Ascending aorta (tissue), 2 donors: Measurements from ENCODE around the gene MYBL2. TPM values are rescaled to one million over a fixed set of nuclear protein-coding genes. Genes with fewer than 3 reads are reported as not detected.

Experiments
- DNase-seq, 2 donors: peaks; one replicate each; pipeline ENCODE4 v3.0.0-alpha.2; 2019; ENCODE audit warnings: low spot score in 2 of 2
- H3K27ac ChIP-seq, 2 donors: fragments of 200-600 bp; sonication (generic); one replicate each; pipeline ENCODE4 v1.5.1; 2016 to 2017; ENCODE audit warnings: mild to moderate bottlenecking in 1 of 2
- H3K27me3 ChIP-seq: fragments of 200-600 bp; sonication (generic); one replicate; pipeline ENCODE4 v1.5.1; 2017
- H3K36me3 ChIP-seq, 2 donors: fragments of 200-600 bp; sonication (generic); one replicate each; pipeline ENCODE4 v1.5.1; 2016
- H3K4me1 ChIP-seq, 2 donors: fragments of 200-600 bp; sonication (generic); one replicate each; pipeline ENCODE4 v1.5.1; 2016 to 2017; ENCODE audit warnings: mild to moderate bottlenecking in 1 of 2
- H3K4me3 ChIP-seq, 2 donors: fragments of 200-600 bp; sonication (generic); one replicate each; pipeline ENCODE4 v1.5.1; 2016 to 2017; ENCODE audit warnings: mild to moderate bottlenecking in 1 of 2
- H3K9me3 ChIP-seq, 2 donors: fragments of 200-600 bp; sonication (generic); one replicate each; pipeline ENCODE4 v1.5.1; 2016
- CTCF ChIP-seq, 3 experiments: fragments of 200-600 bp in 2 of 3; fragments of 450-650 bp in 1 of 3; sonication (generic) in 2 of 3; IDR thresholded peaks; one replicate each; pipeline ENCODE4 v1.5.1; 2016 to 2019; ENCODE audit warnings: antibody characterized with exemption in 3 of 3, mild to moderate bottlenecking in 1 of 3, moderate library complexity in 1 of 3
- intact Hi-C: fragments of 100-400 bp; cut with DNase I; formaldehyde crosslinking; loops from one replicate; pipeline ENCODE4 v1.15.1; 2023
- total RNA-seq: library from RNA; depleted of rRNA; stranded (reverse); fragments of >200 nt; gene quantifications from one replicate; pipeline ENCODE4 v1.1.0, GENCODE V29; 2016

Gene MYBL2
- total RNA-seq, 1 donor from 2014 or later: not detected

GRCh38 chr20:43739148-43739749, 72.3 kb downstream of the MYBL2 start:
- no peaks in the 10 kb centered on the region for H3K27me3 ChIP-seq
- DNase-seq: no peak
- H3K4me3 ChIP-seq: no peak overlapping the region
- H3K4me1 ChIP-seq: no peaks in the 10 kb centered on the region
- no peaks in the 10 kb centered on the region for H3K9me3 ChIP-seq
- H3K36me3 ChIP-seq: no peaks in the 10 kb centered on the region
- TF ChIP-seq CTCF (IDR thresholded peaks at IDR 0.05): no peak
- intact Hi-C loops: no loop called here
- H3K27ac ChIP-seq: no peak overlapping the region

GRCh38 chr20:43740642-43741041, 73.7 kb downstream of the MYBL2 start:
- H3K36me3 ChIP-seq: no peaks in the 10 kb centered on the region
- no peaks in the 10 kb centered on the region for H3K9me3 ChIP-seq
- H3K27me3 ChIP-seq: no peaks in the 10 kb centered on the region
- H3K4me1 ChIP-seq: no peaks in the 10 kb centered on the region
- intact Hi-C loops: no loop called here
- H3K27ac ChIP-seq: no peak overlapping the region
- no peak for TF ChIP-seq CTCF (IDR thresholded peaks at IDR 0.05)
- H3K4me3 ChIP-seq: no peak overlapping the region
- DNase-seq: no peak

DNA sequence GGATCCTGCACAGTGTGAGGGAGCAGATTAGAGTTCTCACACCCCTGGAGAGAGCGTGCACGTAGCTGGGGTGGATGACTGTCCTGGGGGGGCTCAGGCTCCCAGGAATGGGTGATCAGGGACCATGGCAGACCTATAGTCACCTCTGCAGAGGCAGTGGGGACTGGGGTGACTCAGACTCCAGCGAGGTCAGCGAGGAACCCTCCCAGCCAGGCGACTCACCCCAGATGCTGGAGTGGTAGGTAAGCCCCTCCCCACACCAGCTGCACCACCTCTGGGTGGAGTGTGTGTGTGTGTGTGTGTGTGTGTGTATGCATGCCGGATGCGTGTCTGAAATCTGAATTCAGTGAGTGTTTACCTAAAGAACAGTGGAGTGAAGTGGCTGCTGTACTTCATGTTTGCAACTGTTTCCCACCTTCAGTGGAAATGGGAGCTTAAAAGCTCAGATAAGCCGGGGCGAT, 77.3 kb downstream of the MYBL2 start:
- H3K4me1 ChIP-seq: no peaks in the 10 kb centered on the region
- TF ChIP-seq CTCF (IDR thresholded peaks at IDR 0.05): no peak
- no peaks in the 10 kb centered on the region for H3K9me3 ChIP-seq
- H3K36me3 ChIP-seq: no peaks in the 10 kb centered on the region
- DNase-seq: no peak
- H3K27me3 ChIP-seq: no peaks in the 10 kb centered on the region
- H3K27ac ChIP-seq: no peak overlapping the region
- intact Hi-C loops: no loop called here
- no peak overlapping the region for H3K4me3 ChIP-seq

- Histone ChIP-seq H3K4me1 (no peaks in the 10 kb centered on the region), H3K4me3 (no peak overlapping the region), H3K27ac (no peak overlapping the region), H3K9me3 (no peaks in the 10 kb centered on the region), H3K36me3 (no peaks in the 10 kb centered on the region), H3K27me3 (no peaks in the 10 kb centered on the region)
- DNase-seq: no peak
- no peak for TF ChIP-seq CTCF (IDR thresholded peaks at IDR 0.05)
- intact Hi-C loops: no loop called here
These were observed 78.2 kb downstream of the MYBL2 start for GRCh38 chr20:43744966-43745730.

GRCh38 chr20:43746344-43747137, 79.6 kb downstream of the MYBL2 start:
- DNase-seq: no peak
- H3K27me3 ChIP-seq: no peaks in the 10 kb centered on the region
- no peak for TF ChIP-seq CTCF (IDR thresholded peaks at IDR 0.05)
- no peaks in the 10 kb centered on the region for H3K4me1 ChIP-seq
- H3K9me3 ChIP-seq: no peaks in the 10 kb centered on the region
- no peak overlapping the region for H3K4me3 ChIP-seq
- H3K27ac ChIP-seq: no peak overlapping the region
- no peaks in the 10 kb centered on the region for H3K36me3 ChIP-seq
- intact Hi-C loops: no loop called here
